Measurements from ENCODE around the gene NPR3.

DNA sequence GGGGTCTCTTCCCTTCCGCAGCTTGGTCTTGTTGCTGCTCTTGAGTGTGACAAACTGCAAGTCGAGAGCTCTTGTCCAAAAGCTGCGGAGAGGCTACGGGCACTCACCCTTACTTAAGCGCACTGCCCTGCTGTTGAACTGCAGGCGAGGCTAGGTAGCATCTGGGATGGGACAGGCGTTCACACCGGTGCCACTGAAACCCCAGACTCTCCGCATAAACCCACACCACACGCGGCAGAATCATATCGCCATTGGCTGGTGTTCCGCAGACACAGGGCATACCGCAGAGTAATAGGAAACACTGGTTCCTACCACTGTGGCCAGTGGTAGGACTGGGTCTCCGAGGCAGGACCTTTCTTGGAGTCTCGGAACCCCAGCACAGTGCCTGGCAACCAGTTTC lies 2.2 kb upstream of the NPR3 start:
- TF ChIP-seq POLR2AphosphoS5 (IDR thresholded peaks at IDR 0.05; ENCODE audit: low read depth, low read length) (no peak), POLR2A (IDR thresholded peaks at IDR 0.05; ENCODE audit: low read depth, low read length) (no peak), TAF1 (IDR thresholded peaks at IDR 0.05; ENCODE audit: low read depth, low read length) (no peak)

Data from GM12891 (cell line).